Measurements from ENCODE around the gene SNX7.

Gene SNX7, protein sequence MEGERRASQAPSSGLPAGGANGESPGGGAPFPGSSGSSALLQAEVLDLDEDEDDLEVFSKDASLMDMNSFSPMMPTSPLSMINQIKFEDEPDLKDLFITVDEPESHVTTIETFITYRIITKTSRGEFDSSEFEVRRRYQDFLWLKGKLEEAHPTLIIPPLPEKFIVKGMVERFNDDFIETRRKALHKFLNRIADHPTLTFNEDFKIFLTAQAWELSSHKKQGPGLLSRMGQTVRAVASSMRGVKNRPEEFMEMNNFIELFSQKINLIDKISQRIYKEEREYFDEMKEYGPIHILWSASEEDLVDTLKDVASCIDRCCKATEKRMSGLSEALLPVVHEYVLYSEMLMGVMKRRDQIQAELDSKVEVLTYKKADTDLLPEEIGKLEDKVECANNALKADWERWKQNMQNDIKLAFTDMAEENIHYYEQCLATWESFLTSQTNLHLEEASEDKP

DNA sequence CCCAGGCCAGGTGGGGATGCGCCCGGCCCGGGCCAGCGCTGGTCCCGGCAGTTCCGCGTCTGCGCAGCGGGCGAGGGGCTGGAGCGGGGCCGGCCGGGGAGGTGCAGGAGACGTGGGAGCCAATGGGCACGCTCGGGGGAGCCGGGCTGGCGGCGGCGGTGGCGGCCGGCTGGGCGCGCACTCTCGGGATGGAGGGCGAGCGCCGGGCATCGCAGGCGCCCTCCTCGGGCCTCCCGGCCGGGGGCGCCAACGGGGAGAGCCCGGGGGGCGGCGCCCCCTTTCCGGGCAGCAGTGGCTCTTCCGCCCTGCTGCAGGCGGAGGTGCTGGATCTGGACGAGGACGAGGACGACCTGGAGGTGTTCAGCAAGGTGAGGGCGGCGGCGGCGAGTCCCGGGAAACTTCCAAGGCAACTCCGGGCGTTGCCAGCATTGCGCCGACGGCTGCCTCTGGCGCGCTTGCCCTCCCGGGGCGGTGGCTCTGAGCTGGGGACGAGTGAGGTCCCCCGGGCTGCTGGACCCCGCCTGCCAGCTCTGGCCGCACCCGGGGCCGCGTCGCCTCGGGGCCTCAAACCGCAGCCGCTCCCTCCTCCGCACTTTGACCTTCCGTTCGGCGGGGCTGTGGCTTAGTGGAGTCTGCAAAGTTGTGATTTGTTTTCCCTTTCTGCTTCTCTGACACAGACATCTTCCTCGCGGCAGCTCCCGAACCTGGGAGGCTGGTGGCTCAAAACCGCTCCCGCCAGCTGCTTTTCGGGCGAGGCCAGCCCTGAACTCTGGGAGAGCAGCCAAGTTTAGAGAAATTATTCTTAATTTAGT, at the start of gene SNX7:
TSS of gene SNX7 (plus strand) at position 178 of the 812 bp plus-strand sequence. CDS start at position 189, 11 bp downstream.
- peak; percentile 55 for DNase-seq

DNA sequence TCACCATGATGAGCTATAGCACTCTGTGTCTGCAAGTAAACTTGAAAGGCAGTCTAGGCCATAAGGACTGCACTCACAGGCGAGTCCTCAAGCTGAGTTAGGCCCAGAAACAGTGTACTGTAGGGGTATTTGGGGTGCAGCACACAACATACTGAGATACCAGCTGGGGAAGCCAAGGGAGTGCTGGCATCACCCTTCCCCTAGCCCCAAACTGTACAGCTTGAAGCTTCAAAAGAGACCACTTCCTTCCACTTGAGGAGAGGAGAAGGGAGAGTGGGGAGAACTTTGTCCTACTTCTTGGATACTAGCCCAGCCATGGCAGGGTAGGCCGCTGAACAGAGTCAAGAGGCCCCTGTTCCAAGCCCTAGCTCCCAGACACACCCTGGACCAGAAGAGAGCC, 24.2 kb upstream of the SNX7 start:
- DNase-seq = no peak

DNA sequence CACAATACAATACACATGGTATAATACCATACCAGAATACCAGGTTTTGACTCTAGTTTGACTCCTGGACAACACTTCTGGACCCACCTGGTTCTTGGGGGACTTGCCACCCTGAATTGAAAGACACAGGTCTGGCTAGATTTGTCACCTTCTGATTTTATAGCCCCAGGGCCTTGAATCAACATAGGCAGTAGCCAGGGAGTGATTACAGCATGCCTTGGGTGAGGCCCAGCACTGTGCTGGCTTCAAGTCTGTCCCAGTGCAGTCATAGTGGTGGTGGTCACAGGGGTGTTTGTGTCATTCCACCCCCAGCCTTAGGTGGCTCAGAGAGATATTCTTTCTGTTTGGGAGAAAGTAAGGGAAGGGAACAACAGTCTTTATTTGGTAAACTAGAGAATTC, 23.3 kb upstream of the SNX7 start:
- DNase-seq = no peak

DNA sequence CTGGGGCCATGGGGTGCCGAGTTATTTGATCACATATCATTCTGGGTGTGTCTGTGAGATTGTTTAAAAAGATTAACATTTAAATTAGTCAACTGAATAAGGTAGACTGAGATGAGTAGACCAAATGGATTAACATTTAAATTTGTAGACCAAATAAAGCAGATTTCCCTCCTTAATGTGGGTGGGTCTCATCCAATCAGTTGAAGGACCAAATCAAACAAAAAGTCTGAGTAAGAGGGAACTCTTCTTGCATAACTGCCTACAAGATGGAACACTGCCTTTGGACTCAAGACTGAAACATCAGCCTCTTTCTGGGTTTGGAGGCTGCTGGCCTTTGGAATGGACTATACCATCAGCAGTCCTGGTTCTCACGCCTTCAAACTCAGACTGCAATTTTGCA, 17.0 kb upstream of the SNX7 start:
- DNase-seq = no peak

DNA sequence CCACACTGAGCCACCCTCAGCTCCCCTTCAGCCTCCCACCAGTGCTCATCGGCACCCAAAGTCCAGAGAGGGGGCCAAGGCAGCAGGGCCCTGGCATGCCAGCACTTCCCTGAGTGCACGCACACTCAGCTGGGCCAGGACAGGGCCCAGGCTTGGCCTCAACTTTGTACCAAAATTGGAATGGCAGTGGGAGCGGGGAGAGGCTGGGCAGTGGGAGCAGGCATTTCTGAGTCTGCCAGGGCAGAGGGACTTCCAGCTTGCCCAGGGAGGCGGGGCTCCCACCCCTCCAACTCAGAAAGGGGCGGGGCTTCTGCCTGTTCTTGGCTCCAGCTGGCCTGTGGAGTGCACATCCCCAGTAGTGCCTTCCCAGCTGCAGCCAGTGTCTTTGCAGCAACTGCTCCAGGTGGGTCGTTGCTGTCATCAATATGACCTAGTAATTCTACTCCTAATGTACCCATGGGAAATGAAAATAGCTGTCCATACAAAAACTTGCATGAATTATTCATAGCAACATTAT, 10.3 kb upstream of the SNX7 start:
- DNase-seq = no peak

DNA sequence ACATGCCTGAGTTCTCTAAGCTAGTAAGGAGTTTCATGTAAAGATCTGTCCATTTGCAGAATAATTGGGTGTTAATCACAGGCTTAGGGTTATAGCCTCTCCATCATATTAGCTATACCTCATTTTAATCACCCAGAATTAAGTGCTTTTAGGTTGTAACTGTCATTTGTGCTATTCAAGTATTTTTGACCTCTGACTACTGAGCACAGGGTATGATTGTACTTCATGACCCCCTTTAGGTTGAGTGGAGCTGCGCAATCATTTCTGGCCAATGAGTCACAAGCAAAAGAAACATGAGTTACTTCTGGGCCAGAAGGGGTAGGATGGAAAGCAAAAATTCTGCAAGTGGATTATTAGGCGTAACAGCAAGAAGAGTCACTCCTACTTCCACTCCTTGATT, 8.4 kb upstream of the SNX7 start:
- no peak for DNase-seq

DNA sequence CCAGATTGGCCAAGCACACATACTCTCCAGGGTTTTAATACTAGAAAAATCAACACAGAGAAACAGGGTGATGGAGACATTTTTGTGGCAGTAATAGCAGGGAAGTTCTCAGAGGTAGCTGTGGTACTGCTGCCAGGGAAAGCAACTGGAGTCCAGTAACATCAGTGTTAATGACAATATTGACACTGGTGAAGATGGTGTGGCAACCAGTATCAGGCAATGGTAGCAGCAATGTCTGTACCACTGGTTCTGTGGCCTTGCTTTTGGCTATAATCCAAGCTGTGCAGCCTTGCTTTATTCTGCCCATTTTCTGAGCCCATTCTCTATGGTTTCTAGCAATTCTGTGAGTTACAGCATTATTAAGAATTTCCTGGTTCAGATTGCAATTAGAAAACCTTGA, 1.6 kb upstream of the SNX7 start:
- DNase-seq = no peak

DNA sequence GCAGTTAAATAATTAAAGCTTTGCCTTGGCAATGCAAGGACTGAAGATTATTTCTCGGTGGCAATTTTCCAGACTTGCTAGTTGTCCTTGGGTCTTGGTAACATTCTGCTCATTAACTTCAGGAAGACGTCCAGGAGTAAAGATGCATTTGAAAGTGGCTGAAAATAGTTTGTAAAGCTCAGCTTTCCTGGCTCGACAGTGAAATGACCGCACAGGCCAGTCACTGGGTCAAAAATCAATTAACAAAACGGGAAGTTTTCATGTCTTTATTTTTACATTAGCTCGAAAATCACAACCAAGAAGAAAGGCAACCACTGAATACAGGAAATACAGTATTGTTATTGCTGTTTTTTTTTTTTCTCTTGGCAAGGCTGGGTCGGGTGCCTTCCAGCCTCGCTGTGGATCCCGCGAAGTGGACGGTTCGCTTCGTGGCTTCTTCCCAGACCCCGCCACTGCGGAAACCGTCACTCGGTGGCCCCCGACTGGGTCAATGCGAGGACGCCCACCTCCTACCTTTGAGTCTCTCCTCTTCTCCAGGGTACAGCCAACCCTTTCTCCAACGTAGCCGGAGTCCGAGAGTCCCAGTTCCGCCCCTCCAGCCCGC, 479 bp upstream of the SNX7 start:
- DNase-seq = no peak

DNA sequence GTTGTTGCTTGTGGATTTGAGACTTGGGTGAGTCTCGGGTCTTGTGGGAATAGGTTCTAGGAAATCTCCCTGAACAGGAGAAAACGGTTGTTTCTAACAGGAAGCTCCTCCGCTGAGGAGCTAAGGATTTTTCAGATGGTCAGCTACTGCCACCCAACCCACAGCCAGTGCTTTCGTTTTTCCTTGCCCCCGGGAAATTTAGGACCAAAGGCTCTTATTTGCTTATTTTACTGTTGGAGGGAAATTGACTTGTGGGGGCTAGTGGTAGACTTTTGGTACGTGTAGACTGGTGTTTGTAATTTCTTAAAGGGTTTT, 792 bp downstream of the SNX7 start:
- no peak for DNase-seq

DNA sequence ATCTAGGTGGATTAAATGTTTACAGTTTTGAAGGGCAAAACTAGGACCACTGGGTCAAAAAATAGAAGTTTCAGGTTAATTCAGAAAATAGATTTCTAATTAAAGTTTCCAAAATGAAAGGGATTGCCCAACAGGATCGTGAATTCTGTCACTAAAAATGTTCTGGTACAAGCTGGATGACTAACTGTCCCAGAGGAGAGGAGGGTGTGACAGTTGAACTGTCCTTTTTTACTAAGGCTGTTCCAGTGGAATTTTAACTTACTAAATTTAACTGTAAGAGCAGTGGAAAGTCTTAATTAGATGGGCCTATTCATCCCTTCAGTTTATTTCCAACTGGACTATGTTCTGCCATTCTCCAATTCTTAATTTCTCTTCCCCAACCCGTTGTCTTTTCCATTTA, 7.2 kb downstream of the SNX7 start:
- DNase-seq = no peak

DNA sequence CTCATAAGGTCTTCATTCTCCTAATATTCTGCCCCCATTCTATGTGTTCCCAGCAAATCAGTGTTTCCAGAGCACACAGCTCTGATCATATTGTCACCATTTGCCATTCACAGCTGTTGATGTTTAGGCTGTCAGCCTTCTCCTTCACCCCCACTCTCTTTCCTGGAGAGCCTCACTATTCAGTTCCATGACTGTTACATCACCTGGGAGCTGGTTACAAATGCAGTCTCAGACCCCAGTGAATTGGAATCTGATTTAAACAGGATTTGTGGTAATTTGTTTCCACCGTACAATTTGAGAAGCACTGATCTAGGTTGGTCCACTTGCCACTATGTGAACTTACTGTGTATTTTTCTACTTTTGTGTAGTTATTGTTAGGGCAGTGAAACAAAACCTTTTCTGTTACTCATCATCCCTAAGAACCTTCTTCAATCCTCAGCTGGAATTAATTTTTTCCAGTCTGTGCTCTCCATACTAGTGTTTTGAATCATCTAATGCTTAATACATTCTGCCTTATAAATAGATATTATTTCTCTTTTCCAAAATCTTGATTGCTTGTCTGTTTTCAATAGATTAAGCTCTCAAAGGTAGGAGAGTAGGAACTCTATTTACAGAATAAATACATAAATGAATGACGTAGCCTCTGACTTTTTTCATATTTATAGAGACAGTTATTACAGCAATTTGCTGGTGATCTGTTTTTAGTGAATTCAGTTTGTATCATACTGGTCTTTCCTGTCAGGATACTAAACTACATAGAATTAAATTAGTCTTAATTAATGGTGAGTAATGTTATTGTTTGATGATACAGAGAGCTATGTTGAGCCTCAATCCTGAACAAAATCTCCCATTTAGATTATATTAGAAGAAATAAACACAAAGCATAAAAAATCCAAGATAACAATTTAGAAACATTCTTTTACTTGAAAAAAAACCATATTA, 8.1 kb downstream of the SNX7 start:
- DNase-seq = no peak

DNA sequence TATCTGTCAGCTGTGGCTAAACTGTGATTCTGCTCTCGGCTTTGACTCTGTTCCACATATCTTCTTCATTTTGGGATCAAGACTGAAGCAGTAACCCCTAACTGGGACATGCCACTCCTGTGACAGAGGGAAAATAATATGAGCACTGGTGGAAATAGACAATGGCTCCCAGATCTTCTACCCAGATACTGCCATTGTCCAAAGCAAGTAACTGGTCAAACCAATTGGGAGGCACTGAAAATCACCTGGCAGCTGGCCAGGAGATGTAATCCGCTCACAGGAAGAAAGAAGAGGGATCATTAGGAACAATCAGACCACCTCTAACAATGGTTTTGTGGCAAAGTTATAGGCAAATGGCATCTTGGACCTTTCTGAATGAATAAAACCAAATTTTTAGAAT, 10.7 kb downstream of the SNX7 start:
- DNase-seq = no peak

DNA sequence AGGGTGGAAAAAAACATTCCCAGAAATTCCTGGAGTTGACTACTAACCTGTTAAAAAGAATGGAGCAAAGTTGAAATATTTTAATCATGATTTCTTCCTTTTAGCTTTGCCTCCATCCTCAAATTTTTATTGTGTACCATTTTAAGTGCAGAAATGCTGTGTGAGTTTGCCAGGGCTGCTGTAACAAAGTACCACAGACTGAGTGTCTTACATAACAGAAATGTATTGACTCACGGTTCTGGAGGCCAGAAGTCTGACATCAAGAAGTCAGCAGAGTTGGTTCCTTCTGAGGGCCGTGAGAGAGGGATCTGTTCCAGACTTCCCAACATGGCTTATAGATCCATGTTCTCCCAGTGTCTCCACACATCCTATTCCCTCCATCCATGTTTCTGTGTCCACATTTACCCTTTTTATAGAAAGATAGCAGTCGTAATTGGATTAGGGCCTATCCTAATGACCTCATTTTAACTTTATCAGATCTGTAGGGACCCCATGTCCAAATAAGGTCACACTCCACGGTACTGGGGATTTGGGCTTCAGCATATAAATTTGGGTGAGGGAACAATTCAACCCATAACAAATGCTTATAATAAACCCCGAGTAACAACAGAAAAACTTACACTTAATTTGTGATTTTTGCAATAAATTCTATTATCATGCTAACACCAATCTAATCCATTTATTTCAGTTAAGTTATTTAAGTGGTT, 12.7 kb downstream of the SNX7 start:
- DNase-seq = no peak

DNA sequence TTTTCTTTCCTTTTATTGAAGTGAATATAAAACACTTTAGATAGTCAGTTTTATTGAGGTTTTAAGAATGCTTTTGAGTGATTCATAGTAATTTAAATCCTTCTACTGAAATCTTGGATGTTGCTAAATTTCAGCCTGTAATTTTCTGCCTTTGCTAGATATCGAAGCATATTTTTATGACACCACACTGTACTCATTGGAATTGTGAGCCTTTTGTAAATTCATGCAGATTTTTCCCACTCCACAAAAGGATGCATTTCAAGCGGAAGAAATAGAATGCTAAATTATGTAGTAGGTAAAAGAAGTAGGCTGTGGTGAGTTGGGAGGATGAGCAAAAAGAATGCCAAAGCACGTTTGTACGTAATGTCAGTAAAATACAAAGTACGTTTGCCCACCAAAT, 13.8 kb downstream of the SNX7 start:
- DNase-seq = no peak

DNA sequence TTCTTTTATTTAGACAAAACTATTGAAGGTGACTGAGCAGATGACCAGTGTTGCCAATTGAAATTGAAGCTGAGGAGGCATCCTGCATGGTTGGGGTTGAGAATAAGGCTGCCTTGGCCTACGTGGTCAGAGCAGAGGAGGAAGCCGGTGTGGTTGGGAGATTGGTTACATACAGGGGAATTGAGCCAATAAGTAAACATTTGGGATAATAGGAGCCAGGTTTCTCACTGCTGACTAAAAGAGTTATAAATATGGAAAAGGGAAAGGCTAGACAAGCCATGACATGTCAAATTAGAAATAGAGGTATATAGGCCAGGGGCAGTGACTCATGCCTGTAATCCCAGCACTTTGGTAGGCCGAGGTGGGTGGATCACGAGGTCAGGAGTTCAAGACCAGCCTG, 15.8 kb downstream of the SNX7 start:
- no peak for DNase-seq

DNA sequence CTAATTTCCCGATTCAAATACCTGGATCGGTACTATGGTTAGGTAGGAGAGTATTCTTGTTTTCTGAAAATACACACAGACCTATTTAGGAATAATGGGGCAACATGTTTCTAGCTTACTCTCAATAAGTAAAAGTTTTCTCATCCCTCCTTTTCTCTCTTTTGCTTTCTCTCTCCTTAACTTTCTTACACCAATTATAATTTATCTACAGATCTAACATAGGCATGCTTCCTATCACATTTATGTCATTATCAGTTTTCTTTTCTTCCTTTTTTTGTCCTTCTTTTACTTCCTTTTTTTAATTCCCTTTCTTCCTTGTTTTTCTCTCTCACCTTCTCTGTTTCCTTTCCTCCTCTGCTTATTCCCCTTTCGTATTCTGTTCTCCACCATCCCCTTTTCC, 20.3 kb downstream of the SNX7 start:
- no peak for DNase-seq

DNA sequence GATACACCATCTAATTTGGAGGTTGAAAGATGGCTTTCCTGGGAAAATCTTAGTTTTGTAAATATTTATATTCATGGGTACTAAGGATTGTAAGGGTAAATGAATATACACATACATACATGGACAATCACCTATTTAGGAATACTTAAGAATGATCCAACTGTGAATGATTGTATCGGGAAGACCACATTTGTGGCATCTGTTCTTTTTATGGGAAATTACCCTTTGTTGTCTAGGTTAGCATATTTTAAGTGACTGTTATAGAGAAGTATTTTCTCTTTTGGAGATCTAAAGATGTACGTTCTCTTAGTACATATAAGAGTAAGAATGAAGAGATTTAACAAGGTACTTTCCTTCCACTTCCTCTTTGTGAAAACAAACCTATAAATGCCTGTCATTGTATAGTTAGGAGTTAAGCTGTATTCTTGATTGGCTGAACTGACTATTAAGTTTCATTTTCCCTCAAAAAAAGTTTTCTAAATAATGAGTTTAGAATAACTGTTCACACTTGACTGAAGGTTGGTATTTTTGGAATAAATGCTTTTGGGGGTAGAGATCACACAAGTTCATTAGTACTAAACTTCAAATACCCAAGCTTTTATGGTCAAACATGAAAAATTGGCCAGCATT, 26.7 kb downstream of the SNX7 start:
- no peak for DNase-seq

DNA sequence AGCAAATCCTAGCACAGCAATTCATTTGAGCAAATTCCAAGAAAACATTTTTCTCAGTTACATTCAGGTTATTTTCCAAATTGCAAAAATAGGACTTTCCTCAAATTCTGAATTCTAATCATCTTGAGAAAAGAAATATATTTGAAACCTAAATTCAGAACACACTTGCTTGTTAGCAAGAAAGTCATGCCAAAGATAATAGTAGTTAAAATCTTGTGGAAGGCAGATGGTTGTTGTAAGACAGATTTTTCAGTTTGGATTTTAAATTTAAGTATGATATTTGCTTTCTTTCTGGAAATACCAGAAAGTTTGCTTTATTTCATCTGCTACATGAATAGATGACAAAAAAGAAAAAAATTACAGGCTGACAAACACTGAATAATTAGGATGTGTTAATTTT, 29.1 kb downstream of the SNX7 start:
- DNase-seq = no peak

DNA sequence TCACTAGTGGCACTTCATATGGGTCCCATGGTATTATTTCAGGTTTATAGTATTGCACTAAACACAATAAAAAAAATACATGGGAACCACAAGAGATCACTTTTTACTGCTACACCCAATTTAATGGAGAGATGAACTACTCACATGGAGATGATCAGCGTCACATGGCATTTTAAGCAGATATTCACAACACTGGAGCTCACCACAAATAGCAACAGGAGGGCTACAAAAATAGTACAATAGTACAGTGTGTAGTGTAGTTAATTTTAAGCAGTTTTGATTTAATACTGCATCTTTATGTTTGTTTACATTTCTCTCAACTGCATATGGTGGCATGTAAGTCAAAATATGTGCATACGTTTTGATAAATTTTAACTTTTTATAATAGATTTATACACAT, 31.0 kb downstream of the SNX7 start:
- no peak for DNase-seq

DNA sequence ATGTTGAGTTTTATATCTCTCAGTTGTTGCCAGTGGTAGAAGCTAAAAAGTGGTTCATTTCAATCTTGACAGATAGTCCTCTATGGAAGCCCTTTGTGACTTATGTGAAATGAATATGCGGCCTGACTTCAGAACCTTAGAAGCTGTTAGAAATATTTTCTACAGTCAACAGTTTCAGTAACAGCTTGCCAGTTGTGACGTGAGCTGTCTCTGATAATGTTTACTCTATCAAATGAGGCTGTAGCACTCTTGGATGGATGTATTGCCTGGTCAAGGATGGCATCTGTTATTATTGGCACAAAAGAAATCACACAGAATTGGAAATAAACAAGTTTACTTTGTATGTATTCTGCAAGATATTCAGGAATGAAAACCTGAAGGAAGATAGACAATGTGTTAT, 31.9 kb downstream of the SNX7 start:
- DNase-seq = no peak

DNA sequence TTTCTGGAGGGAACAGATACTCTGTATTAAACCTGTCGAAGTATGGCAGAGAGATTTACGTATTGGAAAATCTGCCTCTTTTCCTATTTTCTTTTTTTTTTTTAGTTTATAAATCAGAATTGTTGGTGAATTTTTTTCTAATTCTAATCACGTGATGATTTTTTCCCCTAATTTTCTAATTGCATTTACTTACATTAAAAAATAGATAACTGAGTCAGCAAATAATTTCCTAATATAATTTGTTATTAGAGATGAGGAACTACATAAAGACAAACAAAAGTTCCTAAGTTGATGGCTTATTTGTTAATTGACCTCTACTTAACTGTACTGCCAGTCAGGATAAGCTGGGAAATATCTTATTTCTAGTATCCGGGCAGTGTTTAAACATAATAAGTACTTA, 34.6 kb downstream of the SNX7 start:
- DNase-seq = no peak

DNA sequence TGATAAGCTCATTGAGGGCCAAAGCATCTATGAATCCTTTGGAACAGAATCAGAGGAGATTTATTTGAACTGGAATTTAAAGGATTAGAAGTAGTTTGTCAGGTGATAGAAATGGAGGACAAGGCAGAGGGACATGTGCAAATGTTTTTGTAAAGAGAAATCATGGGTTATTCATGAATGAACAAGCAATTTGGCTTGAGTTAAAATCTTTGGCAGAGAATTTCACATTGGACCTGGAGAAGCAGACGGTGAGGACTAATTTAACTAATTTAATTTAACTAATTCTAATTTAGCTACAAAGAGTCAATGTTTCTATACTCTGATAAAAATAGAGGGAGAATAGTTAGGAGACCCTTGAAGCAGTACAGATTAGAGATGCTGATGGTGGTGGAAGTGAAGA, 36.3 kb downstream of the SNX7 start:
- no peak for DNase-seq
